ENCODE data around the gene NDUFB2. TPM values are rescaled to one million over a fixed set of nuclear protein-coding genes. Genes with fewer than 3 reads are reported as not detected.
"Not testable (repeated sequence)": the region's sequence is repeated elsewhere in the genome, so short reads cannot be mapped to it uniquely, and the experiment has no call there.

NDUFB2 gene
- total RNA-seq, 4 donors from 2014 or later = 153 to 309 (median 188) TPM

DNA sequence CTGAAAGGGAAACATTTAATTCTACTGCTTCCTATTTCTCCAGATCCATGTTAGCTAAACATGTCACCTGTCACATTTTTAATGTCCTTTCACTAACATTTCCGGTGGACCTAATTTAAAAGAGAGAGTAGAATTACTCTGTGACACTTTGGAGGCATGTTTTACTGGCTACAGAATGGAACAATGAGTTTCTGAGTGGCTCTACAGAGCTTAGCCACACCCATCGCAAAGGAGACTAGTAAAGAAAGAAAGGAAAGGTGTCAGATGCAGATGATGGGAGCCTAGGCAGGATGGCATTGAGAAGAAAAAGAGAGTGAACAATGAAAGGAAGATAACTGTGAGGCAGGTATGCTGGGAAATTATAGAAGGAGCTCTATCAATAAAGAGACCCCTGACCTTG, 35.9 kb downstream of the NDUFB2 start:
- WGBS, 2 donors = 94 to 95% methylated on average over 2 of the region's 2 CpGs
- no peak overlapping the region for H3K4me3 ChIP-seq (ENCODE audit: low read depth, poor library complexity, severe bottlenecking)
- DNase-seq (ENCODE audit: low spot score in 2 of 2) = no peak
- intact Hi-C loops (cut with DNase I; ENCODE audit: low total_unique reads) = no loop called here
- TF ChIP-seq, protein P1, sequence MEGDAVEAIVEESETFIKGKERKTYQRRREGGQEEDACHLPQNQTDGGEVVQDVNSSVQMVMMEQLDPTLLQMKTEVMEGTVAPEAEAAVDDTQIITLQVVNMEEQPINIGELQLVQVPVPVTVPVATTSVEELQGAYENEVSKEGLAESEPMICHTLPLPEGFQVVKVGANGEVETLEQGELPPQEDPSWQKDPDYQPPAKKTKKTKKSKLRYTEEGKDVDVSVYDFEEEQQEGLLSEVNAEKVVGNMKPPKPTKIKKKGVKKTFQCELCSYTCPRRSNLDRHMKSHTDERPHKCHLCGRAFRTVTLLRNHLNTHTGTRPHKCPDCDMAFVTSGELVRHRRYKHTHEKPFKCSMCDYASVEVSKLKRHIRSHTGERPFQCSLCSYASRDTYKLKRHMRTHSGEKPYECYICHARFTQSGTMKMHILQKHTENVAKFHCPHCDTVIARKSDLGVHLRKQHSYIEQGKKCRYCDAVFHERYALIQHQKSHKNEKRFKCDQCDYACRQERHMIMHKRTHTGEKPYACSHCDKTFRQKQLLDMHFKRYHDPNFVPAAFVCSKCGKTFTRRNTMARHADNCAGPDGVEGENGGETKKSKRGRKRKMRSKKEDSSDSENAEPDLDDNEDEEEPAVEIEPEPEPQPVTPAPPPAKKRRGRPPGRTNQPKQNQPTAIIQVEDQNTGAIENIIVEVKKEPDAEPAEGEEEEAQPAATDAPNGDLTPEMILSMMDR (IDR thresholded peaks at IDR 0.05) = no peak
- no peak for TF ChIP-seq POLR2A (IDR thresholded peaks at IDR 0.05)

DNA sequence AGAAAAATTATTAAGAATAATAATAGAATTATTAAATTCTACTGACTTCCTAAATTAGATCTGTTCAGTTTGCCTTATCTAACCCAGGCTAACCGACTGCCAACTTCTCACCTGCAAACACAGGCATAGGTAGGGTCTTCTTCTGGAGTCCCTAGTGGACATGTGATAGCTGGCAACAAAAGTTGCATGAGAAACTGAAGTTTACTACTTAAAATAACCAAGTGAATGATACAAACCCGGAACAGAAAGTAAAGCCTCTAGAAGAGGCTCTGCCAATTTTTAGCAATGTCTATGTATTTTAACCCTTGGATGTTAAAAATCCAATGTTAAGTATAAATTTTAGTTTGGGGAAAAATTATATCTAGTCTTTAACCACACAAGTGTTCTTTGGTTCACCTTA, 37.6 kb downstream of the NDUFB2 start:
- WGBS, 2 donors = 55 to 70% methylated on average over 2 of the region's 2 CpGs
- H3K4me3 ChIP-seq (ENCODE audit: low read depth, poor library complexity, severe bottlenecking) = no peak overlapping the region
- DNase-seq (ENCODE audit: low spot score in 2 of 2) = no peak
- intact Hi-C loops (cut with DNase I; ENCODE audit: low total_unique reads) = no loop called here
- TF ChIP-seq POLR2A (IDR thresholded peaks at IDR 0.05) = no peak
- TF ChIP-seq, protein P1 (IDR thresholded peaks at IDR 0.05) = no peak

DNA sequence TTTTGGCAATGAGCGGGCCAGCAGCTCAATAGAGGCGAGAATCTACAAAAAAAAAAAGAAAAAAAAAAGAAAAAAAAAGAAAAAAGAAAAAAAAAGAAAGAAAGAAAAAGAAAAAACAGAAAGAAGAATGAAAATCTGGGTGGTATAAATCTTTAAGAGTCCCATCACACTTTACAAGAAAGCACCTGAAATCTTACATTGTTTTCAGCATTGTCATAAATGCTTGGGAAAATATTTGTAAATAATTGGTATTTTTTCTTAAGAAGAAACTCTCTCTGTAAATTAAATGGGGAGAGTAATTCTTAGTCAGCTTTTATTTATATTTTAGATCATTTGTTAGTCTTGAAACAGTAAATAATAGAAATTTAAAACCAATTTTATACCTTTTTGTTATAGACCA, 38.2 kb downstream of the NDUFB2 start:
- intact Hi-C loops (cut with DNase I; ENCODE audit: low total_unique reads) = no loop called here
- no peak for DNase-seq (ENCODE audit: low spot score in 2 of 2)
- TF ChIP-seq POLR2A (IDR thresholded peaks at IDR 0.05) = no peak
- TF ChIP-seq, protein P1 (IDR thresholded peaks at IDR 0.05) = no peak
- WGBS, 2 donors = 92 to 100% methylated on average over 2 of the region's 2 CpGs
- no peak overlapping the region for H3K4me3 ChIP-seq (ENCODE audit: low read depth, poor library complexity, severe bottlenecking)

DNA sequence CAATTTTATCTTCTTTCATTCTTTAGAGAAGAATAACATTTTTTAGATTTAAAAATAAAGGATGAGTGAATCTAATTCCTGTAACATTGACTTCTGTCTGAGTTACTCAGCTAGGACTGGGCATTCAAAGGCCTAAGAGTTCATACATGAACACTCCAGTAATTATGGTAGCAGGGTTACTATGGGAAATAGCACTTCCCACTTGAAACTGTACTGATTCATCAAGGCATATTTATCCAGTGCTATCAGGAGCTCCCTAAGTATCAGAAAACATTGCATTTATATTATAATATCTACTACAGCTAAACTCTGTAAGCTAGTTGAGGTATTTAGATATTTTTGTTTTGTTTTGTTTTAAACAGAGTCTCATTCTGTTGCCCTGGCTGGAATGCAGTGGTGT, 41.8 kb downstream of the NDUFB2 start:
- no peak overlapping the region for H3K4me3 ChIP-seq (ENCODE audit: low read depth, poor library complexity, severe bottlenecking)
- DNase-seq (ENCODE audit: low spot score in 2 of 2) = no peak
- intact Hi-C loops (cut with DNase I; ENCODE audit: low total_unique reads) = no loop called here
- no peak for TF ChIP-seq POLR2A (IDR thresholded peaks at IDR 0.05)
- TF ChIP-seq, protein P1 (IDR thresholded peaks at IDR 0.05) = no peak

DNA sequence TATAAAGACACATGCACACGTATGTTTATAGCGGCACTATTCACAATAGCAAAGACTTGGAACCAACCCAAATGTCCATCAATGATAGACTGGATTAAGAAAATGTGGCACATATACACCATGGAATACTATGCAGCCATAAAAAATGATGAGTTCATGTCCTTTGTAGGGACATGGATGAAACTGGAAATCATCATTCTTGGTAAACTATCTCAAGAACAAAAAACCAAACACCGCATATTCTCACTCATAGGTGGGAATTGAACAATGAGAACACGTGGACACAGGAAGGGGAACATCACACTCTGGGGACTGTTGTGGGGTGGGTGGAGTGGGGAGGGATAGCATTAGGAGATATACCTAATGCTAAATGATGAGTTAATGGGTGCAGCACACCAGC, 46.7 kb downstream of the NDUFB2 start:
- DNase-seq (ENCODE audit: low spot score in 2 of 2); H3K4me3 ChIP-seq (ENCODE audit: low read depth, poor library complexity, severe bottlenecking); intact Hi-C loops (cut with DNase I; ENCODE audit: low total_unique reads): not testable (repeated sequence)
- 91 to 95% methylated on average over 2 of the region's 4 CpGs for WGBS, 2 donors

DNA sequence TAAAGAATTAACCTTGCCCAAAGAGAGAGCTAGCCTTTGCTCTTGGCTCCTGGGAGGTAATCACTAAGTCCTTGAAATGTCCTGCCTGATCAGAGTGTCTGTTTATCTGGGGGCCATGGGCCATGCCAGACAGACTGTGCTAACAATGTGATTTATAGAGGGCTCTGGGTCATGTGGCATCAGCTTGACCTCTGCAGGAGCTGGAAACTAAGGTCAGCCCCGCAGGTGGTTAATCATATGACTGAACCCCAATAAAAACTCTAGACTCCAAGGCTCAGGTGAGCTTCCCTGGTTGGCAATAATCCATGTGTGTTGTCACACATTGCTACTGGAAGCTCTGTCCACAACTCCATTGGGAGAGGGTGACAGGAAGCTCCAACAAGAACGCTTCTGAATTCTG, 47.5 kb downstream of the NDUFB2 start:
- no peak for TF ChIP-seq POLR2A (IDR thresholded peaks at IDR 0.05)
- TF ChIP-seq, protein P1 (IDR thresholded peaks at IDR 0.05) = no peak
- WGBS, 2 donors = 65 to 67% methylated on average over 2 of the region's 2 CpGs
- H3K4me3 ChIP-seq (ENCODE audit: low read depth, poor library complexity, severe bottlenecking) = no peak overlapping the region
- intact Hi-C loops (cut with DNase I; ENCODE audit: low total_unique reads) = no loop called here
- DNase-seq (ENCODE audit: low spot score in 2 of 2) = no peak
